A549 (cell line): Measurements from ENCODE around the gene GTPBP1.

ENCODE experiments used
- POLR2A ChIP-seq: IDR thresholded peaks from 2 replicates; pipeline ENCODE4 v1.6.1; 2012; ENCODE audit warnings: mild to moderate bottlenecking, low read length
- POLR2AphosphoS2 ChIP-seq: conservative IDR thresholded peaks from 2 replicates; pipeline ENCODE4 v1.6.1; 2012; ENCODE audit warnings: low read length, improper control_type of control experiment, inconsistent platforms
- TF ChIP-seq, protein P1 (sequence below): fragments of >200 bp; sonication (Bioruptor Twin); formaldehyde crosslinking; IDR thresholded peaks from 3 replicates; pipeline ENCODE4 v1.5.1; 2016

DNA sequence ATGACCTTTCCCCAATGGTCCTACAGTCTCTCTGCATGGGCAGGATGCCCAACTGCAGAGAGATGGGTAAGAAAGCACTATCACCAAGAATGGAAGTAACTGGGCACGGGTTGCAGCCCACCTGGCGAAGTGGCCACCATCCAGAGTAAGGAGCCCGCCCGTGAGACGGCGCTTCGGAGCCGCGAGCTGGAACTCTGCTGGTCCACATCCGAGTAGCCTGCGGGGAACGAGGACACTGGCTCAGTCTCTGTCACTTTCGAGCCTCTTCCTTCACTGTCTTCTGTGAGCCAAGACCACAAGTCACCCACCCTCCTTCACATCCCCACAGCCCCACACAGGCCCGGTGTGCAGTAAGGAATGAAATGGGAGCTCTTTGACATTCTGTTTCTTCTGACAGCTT is 44.4 kb downstream of the GTPBP1 start:
- TF ChIP-seq POLR2AphosphoS2 (no peak), POLR2A (no peak)
- TF ChIP-seq, protein P1, sequence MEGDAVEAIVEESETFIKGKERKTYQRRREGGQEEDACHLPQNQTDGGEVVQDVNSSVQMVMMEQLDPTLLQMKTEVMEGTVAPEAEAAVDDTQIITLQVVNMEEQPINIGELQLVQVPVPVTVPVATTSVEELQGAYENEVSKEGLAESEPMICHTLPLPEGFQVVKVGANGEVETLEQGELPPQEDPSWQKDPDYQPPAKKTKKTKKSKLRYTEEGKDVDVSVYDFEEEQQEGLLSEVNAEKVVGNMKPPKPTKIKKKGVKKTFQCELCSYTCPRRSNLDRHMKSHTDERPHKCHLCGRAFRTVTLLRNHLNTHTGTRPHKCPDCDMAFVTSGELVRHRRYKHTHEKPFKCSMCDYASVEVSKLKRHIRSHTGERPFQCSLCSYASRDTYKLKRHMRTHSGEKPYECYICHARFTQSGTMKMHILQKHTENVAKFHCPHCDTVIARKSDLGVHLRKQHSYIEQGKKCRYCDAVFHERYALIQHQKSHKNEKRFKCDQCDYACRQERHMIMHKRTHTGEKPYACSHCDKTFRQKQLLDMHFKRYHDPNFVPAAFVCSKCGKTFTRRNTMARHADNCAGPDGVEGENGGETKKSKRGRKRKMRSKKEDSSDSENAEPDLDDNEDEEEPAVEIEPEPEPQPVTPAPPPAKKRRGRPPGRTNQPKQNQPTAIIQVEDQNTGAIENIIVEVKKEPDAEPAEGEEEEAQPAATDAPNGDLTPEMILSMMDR: no peak
